ENCODE data around the gene MAPRE3. TPM values are rescaled to one million over a fixed set of nuclear protein-coding genes. Genes with fewer than 3 reads are reported as not detected.

The MAPRE3 gene
- total RNA-seq, 1 experiment from 2014 or later, result 7.4 TPM

- DNase-seq (ENCODE audit: low spot score), result no peak
Observed at GRCh38 chr2:27010139-27010538, 39.7 kb downstream of the MAPRE3 start.

- DNase-seq (ENCODE audit: low spot score), result no peak
Observed at GRCh38 chr2:27013738-27014137, 43.3 kb downstream of the MAPRE3 start.

- no peak for DNase-seq (ENCODE audit: low spot score)
Observed at GRCh38 chr2:27014771-27015433, 44.5 kb downstream of the MAPRE3 start.

- DNase-seq (ENCODE audit: low spot score), result peak; percentile 84
Observed at GRCh38 chr2:27016801-27017325, 46.4 kb downstream of the MAPRE3 start.

- no peak for DNase-seq (ENCODE audit: low spot score)
Observed at GRCh38 chr2:27018142-27018541, 47.7 kb downstream of the MAPRE3 start.

- DNase-seq (ENCODE audit: low spot score), result no peak
Observed at GRCh38 chr2:27019459-27019858, 49.0 kb downstream of the MAPRE3 start.

GRCh38 chr2:27019931-27020855 lies 49.8 kb downstream of the MAPRE3 start:
- DNase-seq (ENCODE audit: low spot score), result peak; percentile 65

- DNase-seq (ENCODE audit: low spot score), result peak; percentile 59
Observed at GRCh38 chr2:27021253-27022049, 51.0 kb downstream of the MAPRE3 start.

- no peak for DNase-seq (ENCODE audit: low spot score)
Observed at GRCh38 chr2:27023740-27024139, 53.3 kb downstream of the MAPRE3 start.

GRCh38 chr2:27024188-27024587 lies 53.8 kb downstream of the MAPRE3 start:
- no peak for DNase-seq (ENCODE audit: low spot score)

GRCh38 chr2:27024812-27025211 lies 54.4 kb downstream of the MAPRE3 start:
- DNase-seq (ENCODE audit: low spot score), result no peak

- DNase-seq (ENCODE audit: low spot score), result no peak
Observed at GRCh38 chr2:27025281-27025800, 54.9 kb downstream of the MAPRE3 start.

- DNase-seq (ENCODE audit: low spot score), result no peak
Observed at GRCh38 chr2:27025861-27026851, 55.7 kb downstream of the MAPRE3 start.

- DNase-seq (ENCODE audit: low spot score), result no peak
Observed at GRCh38 chr2:27027211-27027651, 56.8 kb downstream of the MAPRE3 start.

- DNase-seq (ENCODE audit: low spot score), result no peak
Observed at GRCh38 chr2:27029051-27029450, 58.6 kb downstream of the MAPRE3 start.

- DNase-seq (ENCODE audit: low spot score), result peak; percentile 89
Observed at GRCh38 chr2:27032495-27033252, 62.2 kb downstream of the MAPRE3 start, which contains the start of gene TMEM214. TMEM214 (plus strand) TSS chr2:27032965; CDS start chr2:27033016, 51 bp downstream.

GRCh38 chr2:27033253-27033852 lies 62.9 kb downstream of the MAPRE3 start:
- DNase-seq (ENCODE audit: low spot score), result peak; percentile 20

GRCh38 chr2:27038012-27038411 lies 67.6 kb downstream of the MAPRE3 start:
- no peak for DNase-seq (ENCODE audit: low spot score)

All from HT-29 (cell line).